Thyroid gland (tissue), 4 donors: Measurements from ENCODE around the gene SCARB1.

Source experiments
- POLR2A ChIP-seq, 2 donors: fragments of 450-650 bp; IDR thresholded peaks; one replicate each; pipeline ENCODE4 v1.6.1; 2017; ENCODE audit warnings: antibody characterized with exemption in 2 of 2, mild to moderate bottlenecking in 2 of 2, moderate library complexity in 1 of 2
- TF ChIP-seq, protein P1 (sequence below), 6 experiments: fragments of 200-600 bp in 3 of 6; fragments of 450-650 bp in 3 of 6; sonication (generic) in 3 of 6; IDR thresholded peaks; one replicate each; pipeline ENCODE4 v1.5.1; 2016 to 2019; ENCODE audit warnings: antibody characterized with exemption in 6 of 6, mild to moderate bottlenecking in 2 of 6, inconsistent platforms in 1 of 6, moderate library complexity in 1 of 6

DNA sequence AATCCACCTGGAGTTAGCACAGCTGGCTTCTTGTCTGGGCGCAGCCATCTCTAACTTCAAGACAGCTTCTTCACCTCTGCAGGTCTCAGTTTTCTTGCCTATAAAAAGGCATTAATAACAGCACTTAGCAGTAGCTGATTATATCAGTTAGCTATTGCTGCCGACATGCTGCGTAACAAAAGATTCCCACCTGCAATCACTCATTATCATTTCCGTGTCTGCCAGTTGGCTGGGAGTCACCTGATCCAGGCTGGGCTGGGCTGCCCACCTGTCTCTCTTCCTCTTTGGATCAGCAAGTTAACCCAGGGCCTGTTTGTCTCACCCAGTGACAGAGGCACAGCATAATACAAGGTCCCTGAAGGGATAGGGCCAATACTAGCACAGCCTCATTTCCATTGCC is 109.7 kb downstream of the SCARB1 start:
- TF ChIP-seq POLR2A (IDR thresholded peaks at IDR 0.05): no peak
- TF ChIP-seq, protein P1, sequence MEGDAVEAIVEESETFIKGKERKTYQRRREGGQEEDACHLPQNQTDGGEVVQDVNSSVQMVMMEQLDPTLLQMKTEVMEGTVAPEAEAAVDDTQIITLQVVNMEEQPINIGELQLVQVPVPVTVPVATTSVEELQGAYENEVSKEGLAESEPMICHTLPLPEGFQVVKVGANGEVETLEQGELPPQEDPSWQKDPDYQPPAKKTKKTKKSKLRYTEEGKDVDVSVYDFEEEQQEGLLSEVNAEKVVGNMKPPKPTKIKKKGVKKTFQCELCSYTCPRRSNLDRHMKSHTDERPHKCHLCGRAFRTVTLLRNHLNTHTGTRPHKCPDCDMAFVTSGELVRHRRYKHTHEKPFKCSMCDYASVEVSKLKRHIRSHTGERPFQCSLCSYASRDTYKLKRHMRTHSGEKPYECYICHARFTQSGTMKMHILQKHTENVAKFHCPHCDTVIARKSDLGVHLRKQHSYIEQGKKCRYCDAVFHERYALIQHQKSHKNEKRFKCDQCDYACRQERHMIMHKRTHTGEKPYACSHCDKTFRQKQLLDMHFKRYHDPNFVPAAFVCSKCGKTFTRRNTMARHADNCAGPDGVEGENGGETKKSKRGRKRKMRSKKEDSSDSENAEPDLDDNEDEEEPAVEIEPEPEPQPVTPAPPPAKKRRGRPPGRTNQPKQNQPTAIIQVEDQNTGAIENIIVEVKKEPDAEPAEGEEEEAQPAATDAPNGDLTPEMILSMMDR (IDR thresholded peaks at IDR 0.05): no peak
